SK-N-MC (cell line): ENCODE data around the gene LRP3.

Experiments used
- EZH2 ChIP-seq: fragments of 200-600 bp; sonication (generic); IDR thresholded peaks from one replicate; pipeline ENCODE4 v1.6.1; 2017; ENCODE audit warnings: antibody characterized with exemption
- POLR2AphosphoS5 ChIP-seq: IDR thresholded peaks from 2 replicates; pipeline ENCODE4 v1.6.1; 2012; ENCODE audit warnings: mild to moderate bottlenecking, low read depth, low read length, borderline replicate concordance

GRCh38 chr19:33201473-33201872 lies 7.3 kb downstream of the LRP3 start:
- TF ChIP-seq EZH2: no peak
- TF ChIP-seq POLR2AphosphoS5: no peak
